ENCODE data around the gene NAXE.
A peak's percentile ranks its signal among the peaks of the same experiment; 100 is the strongest.

The NAXE gene

GRCh38 chr1:156598731-156599432 lies 7.3 kb downstream of the NAXE start:
- ATAC-seq = no peak
- TF ChIP-seq ZC3H10 (CRISPR knock-in tag; IDR thresholded peaks at IDR 0.05) = no peak
- TF ChIP-seq ZNF565 (CRISPR knock-in tag; conservative IDR thresholded peaks at IDR 0.05; ENCODE audit: low read depth) = no peak

DNA sequence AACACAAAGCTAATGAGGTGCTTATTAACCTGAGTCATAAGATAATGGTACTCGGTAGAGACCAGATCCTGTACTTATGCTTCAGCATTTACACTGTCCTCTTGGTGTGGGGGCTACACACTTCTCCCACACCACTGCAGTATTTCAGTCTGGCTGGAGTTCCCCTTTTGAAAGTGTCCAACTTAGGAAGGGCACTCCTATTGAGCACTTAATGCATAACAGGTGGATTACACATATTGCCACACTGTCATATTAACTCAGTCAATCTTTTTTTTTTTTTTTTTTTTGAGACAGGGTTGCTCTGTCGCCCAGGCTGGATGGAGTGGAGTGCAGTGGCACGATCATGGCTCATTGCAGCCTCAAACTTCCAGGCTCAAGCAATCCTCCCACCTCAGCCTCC lies 8.2 kb downstream of the NAXE start:
- peak; percentile 15 for ATAC-seq
- TF ChIP-seq ZNF70 (CRISPR knock-in tag; IDR thresholded peaks at IDR 0.05) (no peak), TCF4 (CRISPR knock-in tag; IDR thresholded peaks at IDR 0.05; ENCODE audit: borderline replicate concordance) (no peak)

DNA sequence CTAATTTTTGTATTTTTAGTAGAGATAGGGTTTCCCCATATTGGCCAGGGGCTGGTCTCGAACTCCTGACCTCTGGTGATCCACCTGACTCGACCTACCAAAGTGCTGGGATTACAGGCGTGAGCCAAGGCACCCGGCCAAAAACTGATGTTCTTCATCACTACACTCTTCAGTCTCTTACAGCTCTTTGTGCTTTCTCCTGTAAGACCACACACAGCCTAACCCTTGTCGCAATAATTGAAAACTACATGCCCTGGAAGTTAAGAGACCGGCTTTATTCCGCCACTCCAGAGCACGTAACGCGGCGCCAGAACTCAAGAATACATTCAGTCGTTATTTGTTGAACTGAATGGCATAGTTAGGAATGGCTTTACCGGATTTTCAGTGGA lies 9.2 kb downstream of the NAXE start:
- no peak for TF ChIP-seq SNAI2 (CRISPR knock-in tag; IDR thresholded peaks at IDR 0.05)
- TF ChIP-seq CSDC2 (CRISPR knock-in tag; IDR thresholded peaks at IDR 0.05) = no peak
- TF ChIP-seq ZFP30 (CRISPR knock-in tag; IDR thresholded peaks at IDR 0.05) = no peak
- no peak for TF ChIP-seq ZNF565 (CRISPR knock-in tag; conservative IDR thresholded peaks at IDR 0.05; ENCODE audit: low read depth)
- no peak for TF ChIP-seq ISL1 (CRISPR knock-in tag; IDR thresholded peaks at IDR 0.05)
- TF ChIP-seq ZNF8 (CRISPR knock-in tag; IDR thresholded peaks at IDR 0.05) = no peak
- no peak for TF ChIP-seq TCF4 (CRISPR knock-in tag; IDR thresholded peaks at IDR 0.05; ENCODE audit: borderline replicate concordance)
- TF ChIP-seq RARB (CRISPR knock-in tag; IDR thresholded peaks at IDR 0.05) = no peak
- TF ChIP-seq, protein P1, sequence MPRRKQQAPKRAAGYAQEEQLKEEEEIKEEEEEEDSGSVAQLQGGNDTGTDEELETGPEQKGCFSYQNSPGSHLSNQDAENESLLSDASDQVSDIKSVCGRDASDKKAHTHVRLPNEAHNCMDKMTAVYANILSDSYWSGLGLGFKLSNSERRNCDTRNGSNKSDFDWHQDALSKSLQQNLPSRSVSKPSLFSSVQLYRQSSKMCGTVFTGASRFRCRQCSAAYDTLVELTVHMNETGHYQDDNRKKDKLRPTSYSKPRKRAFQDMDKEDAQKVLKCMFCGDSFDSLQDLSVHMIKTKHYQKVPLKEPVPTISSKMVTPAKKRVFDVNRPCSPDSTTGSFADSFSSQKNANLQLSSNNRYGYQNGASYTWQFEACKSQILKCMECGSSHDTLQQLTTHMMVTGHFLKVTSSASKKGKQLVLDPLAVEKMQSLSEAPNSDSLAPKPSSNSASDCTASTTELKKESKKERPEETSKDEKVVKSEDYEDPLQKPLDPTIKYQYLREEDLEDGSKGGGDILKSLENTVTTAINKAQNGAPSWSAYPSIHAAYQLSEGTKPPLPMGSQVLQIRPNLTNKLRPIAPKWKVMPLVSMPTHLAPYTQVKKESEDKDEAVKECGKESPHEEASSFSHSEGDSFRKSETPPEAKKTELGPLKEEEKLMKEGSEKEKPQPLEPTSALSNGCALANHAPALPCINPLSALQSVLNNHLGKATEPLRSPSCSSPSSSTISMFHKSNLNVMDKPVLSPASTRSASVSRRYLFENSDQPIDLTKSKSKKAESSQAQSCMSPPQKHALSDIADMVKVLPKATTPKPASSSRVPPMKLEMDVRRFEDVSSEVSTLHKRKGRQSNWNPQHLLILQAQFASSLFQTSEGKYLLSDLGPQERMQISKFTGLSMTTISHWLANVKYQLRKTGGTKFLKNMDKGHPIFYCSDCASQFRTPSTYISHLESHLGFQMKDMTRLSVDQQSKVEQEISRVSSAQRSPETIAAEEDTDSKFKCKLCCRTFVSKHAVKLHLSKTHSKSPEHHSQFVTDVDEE (CRISPR knock-in tag; IDR thresholded peaks at IDR 0.05) = no peak
- TF ChIP-seq GLIS3 (CRISPR knock-in tag; IDR thresholded peaks at IDR 0.05) = no peak
- TF ChIP-seq, protein P2, sequence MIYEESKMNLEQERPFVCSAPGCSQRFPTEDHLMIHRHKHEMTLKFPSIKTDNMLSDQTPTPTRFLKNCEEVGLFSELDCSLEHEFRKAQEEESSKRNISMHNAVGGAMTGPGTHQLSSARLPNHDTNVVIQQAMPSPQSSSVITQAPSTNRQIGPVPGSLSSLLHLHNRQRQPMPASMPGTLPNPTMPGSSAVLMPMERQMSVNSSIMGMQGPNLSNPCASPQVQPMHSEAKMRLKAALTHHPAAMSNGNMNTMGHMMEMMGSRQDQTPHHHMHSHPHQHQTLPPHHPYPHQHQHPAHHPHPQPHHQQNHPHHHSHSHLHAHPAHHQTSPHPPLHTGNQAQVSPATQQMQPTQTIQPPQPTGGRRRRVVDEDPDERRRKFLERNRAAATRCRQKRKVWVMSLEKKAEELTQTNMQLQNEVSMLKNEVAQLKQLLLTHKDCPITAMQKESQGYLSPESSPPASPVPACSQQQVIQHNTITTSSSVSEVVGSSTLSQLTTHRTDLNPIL (CRISPR knock-in tag; IDR thresholded peaks at IDR 0.05; ENCODE audit: low read depth) = no peak
- peak; percentile 6 for ATAC-seq

DNA sequence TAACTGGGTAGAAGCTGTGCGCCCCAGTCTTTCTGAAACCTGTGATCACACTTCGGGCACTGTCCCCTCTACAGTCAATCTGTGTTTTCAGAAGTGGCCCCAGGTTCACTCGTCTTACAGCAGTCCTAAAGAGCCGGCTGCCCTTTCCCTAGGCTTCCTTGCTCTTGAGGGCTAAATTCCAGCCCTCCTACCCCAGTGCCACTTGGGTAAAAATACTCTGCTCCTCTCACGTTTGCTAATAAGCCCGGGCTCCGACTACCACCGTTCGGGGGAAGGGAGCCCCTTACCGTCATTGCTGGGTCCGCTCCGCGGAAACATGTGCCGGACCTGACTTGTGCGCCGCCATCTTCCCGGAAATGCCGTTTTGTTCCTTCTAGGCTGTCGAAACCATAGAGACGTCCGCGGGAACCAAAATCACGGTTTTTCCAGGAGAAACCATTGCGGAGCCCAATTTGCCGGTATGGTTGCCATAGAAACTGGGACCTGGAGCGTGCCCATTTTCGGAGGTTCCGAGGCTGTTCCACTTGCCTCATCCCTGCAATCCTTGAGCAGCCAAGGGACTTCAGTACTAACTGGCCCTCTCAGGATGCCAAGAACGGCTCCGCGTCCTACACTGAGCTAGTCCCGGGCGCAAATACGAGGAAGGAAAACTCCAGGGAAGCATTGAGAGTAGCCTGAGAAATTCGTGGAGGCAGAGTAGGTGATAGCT lies 9.7 kb downstream of the NAXE start, which contains the start of gene GPATCH4:
Gene GPATCH4 (minus strand): TSS at position 358 of the 709 bp plus-strand sequence.
- peak; percentile 90 for ATAC-seq
- TF ChIP-seq, protein P3, sequence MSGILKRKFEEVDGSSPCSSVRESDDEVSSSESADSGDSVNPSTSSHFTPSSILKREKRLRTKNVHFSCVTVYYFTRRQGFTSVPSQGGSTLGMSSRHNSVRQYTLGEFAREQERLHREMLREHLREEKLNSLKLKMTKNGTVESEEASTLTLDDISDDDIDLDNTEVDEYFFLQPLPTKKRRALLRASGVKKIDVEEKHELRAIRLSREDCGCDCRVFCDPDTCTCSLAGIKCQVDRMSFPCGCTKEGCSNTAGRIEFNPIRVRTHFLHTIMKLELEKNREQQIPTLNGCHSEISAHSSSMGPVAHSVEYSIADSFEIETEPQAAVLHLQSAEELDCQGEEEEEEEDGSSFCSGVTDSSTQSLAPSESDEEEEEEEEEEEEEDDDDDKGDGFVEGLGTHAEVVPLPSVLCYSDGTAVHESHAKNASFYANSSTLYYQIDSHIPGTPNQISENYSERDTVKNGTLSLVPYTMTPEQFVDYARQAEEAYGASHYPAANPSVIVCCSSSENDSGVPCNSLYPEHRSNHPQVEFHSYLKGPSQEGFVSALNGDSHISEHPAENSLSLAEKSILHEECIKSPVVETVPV (CRISPR knock-in tag; IDR thresholded peaks at IDR 0.05) = no peak
- TF ChIP-seq SNAI2 (CRISPR knock-in tag; IDR thresholded peaks at IDR 0.05) = no peak
- TF ChIP-seq, protein P4, sequence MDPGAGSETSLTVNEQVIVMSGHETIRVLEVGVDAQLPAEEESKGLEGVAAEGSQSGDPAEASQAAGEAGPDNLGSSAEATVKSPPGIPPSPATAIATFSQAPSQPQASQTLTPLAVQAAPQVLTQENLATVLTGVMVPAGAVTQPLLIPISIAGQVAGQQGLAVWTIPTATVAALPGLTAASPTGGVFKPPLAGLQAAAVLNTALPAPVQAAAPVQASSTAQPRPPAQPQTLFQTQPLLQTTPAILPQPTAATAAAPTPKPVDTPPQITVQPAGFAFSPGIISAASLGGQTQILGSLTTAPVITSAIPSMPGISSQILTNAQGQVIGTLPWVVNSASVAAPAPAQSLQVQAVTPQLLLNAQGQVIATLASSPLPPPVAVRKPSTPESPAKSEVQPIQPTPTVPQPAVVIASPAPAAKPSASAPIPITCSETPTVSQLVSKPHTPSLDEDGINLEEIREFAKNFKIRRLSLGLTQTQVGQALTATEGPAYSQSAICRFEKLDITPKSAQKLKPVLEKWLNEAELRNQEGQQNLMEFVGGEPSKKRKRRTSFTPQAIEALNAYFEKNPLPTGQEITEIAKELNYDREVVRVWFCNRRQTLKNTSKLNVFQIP (CRISPR knock-in tag; IDR thresholded peaks at IDR 0.05; ENCODE audit: borderline replicate concordance, low read depth) = no peak
- TF ChIP-seq, protein P1 (CRISPR knock-in tag; IDR thresholded peaks at IDR 0.05) = no peak
- no peak for TF ChIP-seq ZC3H10 (CRISPR knock-in tag; IDR thresholded peaks at IDR 0.05)
- no peak for TF ChIP-seq BACH2 (CRISPR knock-in tag; IDR thresholded peaks at IDR 0.05; ENCODE audit: borderline replicate concordance)
- peak; percentile 48; the same call in 1 of the 2 replicates for TF ChIP-seq OSR1 (CRISPR knock-in tag; IDR thresholded peaks at IDR 0.05)
- 0 out of 2 replicates have a peak, but pooled peaks have one; percentile 42 for TF ChIP-seq ZFP3 (CRISPR knock-in tag; IDR thresholded peaks at IDR 0.05)
- no peak for TF ChIP-seq ZNF8 (CRISPR knock-in tag; IDR thresholded peaks at IDR 0.05)
- TF ChIP-seq ZFP30 (CRISPR knock-in tag; IDR thresholded peaks at IDR 0.05) = no peak

All from SK-N-SH treated with all-trans-retinoic acid at 6 μM for 48 hours (cell line).